Skin of body (tissue), 2 donors: Measurements from ENCODE around the gene COMMD1. TPM values are rescaled to one million over a fixed set of nuclear protein-coding genes. Genes with fewer than 3 reads are reported as not detected.
"Not testable (repeated sequence)": the region's sequence is repeated elsewhere in the genome, so short reads cannot be mapped to it uniquely, and the experiment has no call there.

Experiments
- DNase-seq: peaks from one replicate; lab custom pipeline; 2025; lab: John Stamatoyannopoulos, UW
- total RNA-seq: library from RNA; depleted of rRNA; stranded (reverse); fragments of >200 nt; gene quantifications from one replicate; pipeline ENCODE4 v1.2.3, GENCODE V29; 2014

Gene COMMD1
- 34.8 TPM for total RNA-seq

DNA sequence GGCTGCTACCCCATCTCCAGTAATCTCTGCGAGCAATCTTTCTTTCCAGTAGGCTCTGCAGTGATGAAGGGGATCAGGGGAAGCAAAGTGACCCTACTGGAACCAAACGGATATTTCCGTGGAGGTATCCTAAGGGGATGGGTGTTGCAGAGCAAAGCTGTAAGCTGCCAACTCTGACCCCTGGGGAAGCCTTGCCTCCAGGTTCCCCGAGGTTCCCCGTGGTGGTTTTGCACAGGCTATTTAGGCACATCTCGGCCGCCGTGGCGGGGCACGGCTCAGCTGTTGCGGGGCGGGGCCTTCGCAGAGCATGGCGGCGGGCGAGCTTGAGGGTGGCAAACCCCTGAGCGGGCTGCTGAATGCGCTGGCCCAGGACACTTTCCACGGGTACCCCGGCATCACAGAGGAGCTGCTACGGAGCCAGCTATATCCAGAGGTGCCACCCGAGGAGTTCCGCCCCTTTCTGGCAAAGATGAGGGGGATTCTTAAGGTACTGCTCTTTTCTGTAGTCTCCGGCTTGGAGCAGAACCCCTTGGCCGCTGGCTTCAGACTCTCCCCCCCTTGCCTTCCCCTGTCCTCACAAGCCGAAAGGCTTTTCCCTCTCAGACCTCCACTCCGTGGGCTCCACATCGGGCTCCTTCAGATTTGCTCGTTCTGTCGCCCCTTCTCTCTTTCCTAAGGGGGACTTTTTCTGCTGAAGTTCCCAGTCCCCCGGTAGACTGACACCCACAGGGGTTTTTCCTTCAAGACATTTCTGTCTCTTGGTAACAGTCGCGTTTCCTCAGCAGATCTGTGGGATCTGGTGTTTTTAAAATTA, at the start of gene COMMD1:
COMMD1 (plus strand) TSS at position 303 of the 814 bp plus-strand sequence; CDS start at position 308, 5 bp downstream.
- no peak for DNase-seq

DNA sequence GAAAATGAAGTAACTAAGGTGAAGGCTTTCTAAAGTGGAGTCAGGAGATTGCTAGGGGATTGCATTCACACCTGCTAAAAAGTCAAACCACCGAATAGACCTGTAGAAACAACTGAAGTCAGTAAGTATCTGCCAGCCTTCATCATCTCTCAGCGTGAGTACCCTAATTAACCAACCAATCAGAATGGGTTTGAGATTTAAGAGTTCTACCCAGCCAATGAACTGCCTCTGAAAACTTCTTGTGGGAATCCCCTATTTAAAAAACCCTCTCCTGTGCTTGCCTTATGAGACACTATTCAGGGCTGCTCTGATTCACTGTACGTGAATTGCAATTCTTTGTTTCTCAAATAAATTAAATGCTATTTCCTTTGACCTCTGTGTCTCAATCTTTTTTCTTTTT, 48.2 kb upstream of the COMMD1 start:
- no peak for DNase-seq

- no peak for DNase-seq
Measured at GRCh38 chr2:61862085-61862484, 43.4 kb upstream of the COMMD1 start.

GRCh38 chr2:61866482-61867089, 38.9 kb upstream of the COMMD1 start:
- DNase-seq: not testable (repeated sequence)

GRCh38 chr2:61876400-61876799, 29.1 kb upstream of the COMMD1 start:
- no peak for DNase-seq

GRCh38 chr2:61877571-61878245, 27.8 kb upstream of the COMMD1 start:
- DNase-seq: no peak

DNA sequence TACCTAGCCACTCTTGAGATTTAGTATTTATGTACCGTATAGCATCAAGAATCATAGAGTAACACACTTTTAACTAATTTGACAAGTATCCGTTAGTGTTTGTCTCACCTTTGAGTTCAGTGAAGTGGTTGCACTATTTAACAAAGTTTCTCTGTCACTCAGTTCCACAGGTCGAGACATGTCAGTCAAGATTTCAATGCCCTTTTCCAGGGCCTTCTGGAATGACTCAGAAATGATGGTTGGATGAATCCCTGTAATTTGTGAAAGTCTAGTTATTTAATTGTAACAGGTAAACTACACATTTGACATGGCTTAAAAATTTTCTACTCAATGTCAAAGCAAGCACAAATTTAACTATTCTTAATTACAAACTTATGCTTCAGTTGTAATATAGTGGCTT, 26.7 kb upstream of the COMMD1 start:
- no peak for DNase-seq

DNA sequence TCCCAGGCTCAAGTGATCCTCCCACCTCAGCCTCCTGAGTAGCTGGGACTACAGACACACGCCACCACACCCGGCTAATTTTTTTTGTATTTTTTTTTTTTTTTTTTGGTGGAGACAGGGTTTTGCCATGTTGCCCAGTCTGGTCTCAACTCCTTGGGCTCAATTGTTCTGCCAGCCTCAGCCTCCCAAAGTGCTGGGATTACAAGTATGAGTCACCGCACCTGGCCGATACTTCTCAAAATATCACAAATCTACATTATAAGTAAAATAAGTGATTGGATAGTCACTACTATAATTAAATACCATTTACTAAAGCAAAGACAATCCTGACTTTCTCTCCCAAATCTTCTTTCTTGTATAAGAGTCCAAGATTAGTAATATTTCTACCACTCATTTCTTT, 26.1 kb upstream of the COMMD1 start:
- not testable (repeated sequence) for DNase-seq

- DNase-seq: no peak
Measured at GRCh38 chr2:61882850-61883249, 22.6 kb upstream of the COMMD1 start.

GRCh38 chr2:61885896-61886603, 19.4 kb upstream of the COMMD1 start:
- DNase-seq: no peak

DNA sequence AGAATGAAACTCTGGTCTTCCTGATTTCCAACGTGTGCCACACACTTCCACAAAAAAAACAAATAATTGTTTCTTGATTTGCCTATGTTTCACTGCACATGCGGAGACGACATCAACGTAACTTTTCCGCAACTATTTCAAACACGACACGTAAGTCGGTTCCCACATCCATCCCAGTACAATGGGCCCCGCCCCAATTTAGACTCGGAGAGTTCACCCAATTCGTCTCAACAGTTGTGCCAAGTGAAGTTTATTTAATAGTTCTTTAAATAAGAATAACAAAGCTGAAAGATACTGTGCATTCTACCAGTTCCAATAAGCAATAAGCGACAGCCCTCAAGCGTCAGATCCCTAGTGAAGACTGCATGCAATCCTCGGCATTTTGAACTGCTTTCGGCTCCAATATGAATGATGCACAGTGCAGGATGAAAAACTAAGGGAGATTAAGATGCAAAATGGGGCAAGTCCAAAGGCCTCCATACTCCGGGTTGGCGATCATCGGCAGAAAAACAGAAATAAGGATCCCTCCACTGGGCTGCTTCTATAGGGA, 17.7 kb upstream of the COMMD1 start:
- peak; percentile 63 for DNase-seq

GRCh38 chr2:61888267-61889055, 17.0 kb upstream of the COMMD1 start, which contains the start of gene CCT4:
TSS of gene CCT4 (minus strand) at chr2:61888656. CDS start at chr2:61888507, 149 bp downstream.
- DNase-seq: peak; percentile 87

- no peak for DNase-seq
Measured at GRCh38 chr2:61898810-61899209, 6.7 kb upstream of the COMMD1 start.

DNA sequence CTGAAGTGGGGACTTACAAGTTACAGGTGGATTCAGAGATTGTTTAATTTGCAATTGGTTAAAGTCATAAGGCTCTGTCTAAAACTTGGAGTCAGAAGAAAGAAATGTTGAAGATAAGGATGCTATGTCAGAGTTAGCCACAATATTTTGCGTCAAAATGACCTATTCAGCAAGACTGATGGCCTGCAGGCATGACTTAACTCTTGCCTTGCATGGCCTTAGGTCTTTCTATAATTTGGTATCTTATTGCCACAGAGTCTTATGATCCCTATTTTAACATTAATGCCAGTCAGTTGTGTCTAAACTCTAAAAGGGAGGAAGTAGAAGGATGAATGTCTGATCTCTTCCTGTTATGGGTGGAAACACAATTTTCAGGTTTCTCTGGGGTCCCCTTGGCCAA, 5.2 kb upstream of the COMMD1 start:
- no peak for DNase-seq

DNA sequence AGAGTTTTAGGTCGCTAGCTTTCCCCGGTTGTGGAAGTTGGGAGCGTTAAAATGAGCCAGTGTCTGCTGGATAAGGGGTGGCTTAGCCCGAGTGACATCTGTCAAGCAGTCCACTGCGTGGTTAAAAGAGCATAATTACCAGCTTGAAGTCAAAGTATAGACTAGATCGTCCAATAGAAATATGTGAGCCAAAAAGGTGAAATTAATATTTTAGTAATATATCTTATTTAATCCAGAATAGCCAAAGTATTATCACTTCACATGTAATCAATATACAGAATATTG, 654 bp downstream of the COMMD1 start:
- DNase-seq: no peak

DNA sequence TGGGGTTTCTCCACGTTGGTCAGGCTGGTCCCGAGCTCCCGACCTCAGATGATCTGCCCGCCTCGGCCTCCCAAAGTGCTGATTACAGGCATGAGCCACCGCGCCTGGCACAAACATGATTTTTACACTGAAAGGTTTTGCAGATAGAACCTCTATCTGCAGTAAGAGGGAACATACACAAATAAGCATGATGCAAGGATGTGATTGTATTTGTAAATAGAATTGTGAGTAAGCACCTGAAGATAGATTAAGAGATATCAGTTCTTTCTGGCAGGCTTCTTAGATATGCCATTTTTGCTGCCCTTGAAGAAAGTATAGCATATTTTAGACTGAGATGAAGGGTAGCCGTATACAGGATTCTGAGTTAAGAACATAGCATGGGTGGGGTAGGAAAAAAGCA, 3.6 kb downstream of the COMMD1 start:
- DNase-seq: no peak

GRCh38 chr2:61910603-61911002, 5.1 kb downstream of the COMMD1 start:
- DNase-seq: no peak

GRCh38 chr2:61911510-61911909, 6.0 kb downstream of the COMMD1 start:
- DNase-seq: no peak

DNA sequence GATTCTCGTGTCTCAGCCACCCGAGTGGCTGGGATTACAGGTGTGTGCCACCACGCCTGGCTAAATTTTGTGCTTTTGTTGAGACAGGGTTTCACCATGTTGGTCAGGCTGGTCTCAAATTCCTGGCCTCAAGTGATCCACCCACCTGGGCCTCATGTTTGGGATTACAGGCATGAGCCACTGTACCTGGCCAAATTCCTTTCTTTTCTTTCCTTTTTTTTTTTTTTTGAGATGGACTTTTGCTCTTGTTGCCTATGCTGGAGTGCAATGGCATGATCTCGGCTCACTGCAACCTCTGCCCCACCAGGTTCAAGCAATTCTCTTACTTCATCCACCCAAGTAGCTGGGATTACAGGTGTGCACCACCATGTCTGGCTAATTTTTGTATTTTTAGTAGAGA, 9.3 kb downstream of the COMMD1 start:
- not testable (repeated sequence) for DNase-seq

DNA sequence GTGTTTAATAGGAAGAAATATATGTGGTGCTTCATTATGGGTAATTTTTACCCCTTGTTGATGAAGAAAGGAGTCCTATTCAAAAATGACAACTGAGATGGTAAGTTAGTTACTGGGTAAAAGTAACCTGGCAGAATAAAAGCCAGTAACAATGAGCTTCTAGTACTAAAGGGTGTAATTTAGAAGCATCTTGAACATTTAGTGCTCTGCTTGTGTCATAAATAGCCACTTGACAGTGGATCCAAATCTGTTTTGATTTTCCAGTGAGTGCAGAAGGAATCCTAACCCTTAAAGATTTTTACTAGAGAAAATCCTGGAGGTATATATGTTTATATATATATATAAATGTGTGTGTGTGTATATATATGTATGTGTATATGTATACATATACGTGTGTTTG, 15.1 kb downstream of the COMMD1 start:
- DNase-seq: no peak

DNA sequence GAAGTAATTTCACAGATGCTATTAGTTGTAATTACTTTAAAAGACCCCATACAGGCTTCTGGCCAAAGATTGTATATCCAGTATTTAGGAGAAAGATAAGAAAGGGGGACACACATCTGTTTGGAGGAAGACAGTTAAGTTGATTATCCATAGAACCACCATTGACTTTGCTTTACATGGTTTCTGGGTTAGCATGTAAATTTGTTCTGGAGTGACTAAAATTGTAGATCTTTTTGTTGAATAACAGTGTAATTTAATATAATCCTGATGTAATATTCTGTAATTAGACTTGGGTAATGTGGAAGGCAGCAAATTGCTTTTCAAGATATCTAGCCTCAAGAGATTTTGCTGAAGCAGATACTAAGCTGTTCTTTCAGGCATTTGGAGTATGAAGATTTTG, 17.2 kb downstream of the COMMD1 start:
- DNase-seq: no peak
